Common myeloid progenitor, CD34-positive (primary cell): ENCODE measurements around the gene CCDC69.

Experiments
- CTCF ChIA-PET: fragments of 350-600 bp; sonication (Branson Sonifier 250); formaldehyde crosslinking; loops from one replicate; lab custom pipeline; 2021; ENCODE audit warnings: antibody characterized with exemption; lab: Charles Lee
- POLR2A ChIA-PET: fragments of 350-600 bp; sonication (Branson Sonifier 250); formaldehyde crosslinking; loops from one replicate; lab custom pipeline; 2021; ENCODE audit warnings: antibody characterized with exemption; lab: Charles Lee
- DNase-seq, 3 donors: peaks; one replicate each; pipeline versions ENCODE4 v3.0.0 to v3.0.0-alpha.2; 2013
- H3K27ac ChIP-seq, 2 experiments: 1 replicate in 1 of 2; 2 replicates in 1 of 2; pipeline ENCODE4 v1.7.0; 2013; ENCODE audit warnings: inconsistent platforms in 2 of 2, low read length in 2 of 2, mild to moderate bottlenecking in 2 of 2, low read depth in 1 of 2, moderate library complexity in 1 of 2; ENCODE audit not compliant: severe bottlenecking in 2 of 2, insufficient read depth in 1 of 2, poor library complexity in 1 of 2
- H3K27me3 ChIP-seq, 5 experiments: replicated peaks in 2 of 5; 1 replicate in 3 of 5; 2 replicates in 2 of 5; pipeline versions ENCODE4 v1.6.1 to v1.7.0; 2013; ENCODE audit warnings: low read length in 4 of 5, mild to moderate bottlenecking in 2 of 5, moderate library complexity in 2 of 5, inconsistent platforms in 1 of 5; ENCODE audit not compliant: insufficient read depth in 5 of 5, control insufficient read depth in 4 of 5
- H3K36me3 ChIP-seq, 4 experiments: 1 replicate in 2 of 4; 2 replicates in 2 of 4; pipeline versions ENCODE4 v1.6.1 to v1.7.0; 2013; ENCODE audit warnings: low read length in 3 of 4, control low read depth in 1 of 4, mild to moderate bottlenecking in 1 of 4; ENCODE audit not compliant: control insufficient read depth in 4 of 4, insufficient read depth in 4 of 4
- H3K4me1 ChIP-seq, 4 experiments: 1 replicate in 3 of 4; 2 replicates in 1 of 4; pipeline versions ENCODE4 v1.6.1 to v1.7.1; 2013; ENCODE audit warnings: low read length in 3 of 4, mild to moderate bottlenecking in 3 of 4, control low read depth in 1 of 4, inconsistent platforms in 1 of 4, moderate library complexity in 1 of 4; ENCODE audit not compliant: control insufficient read depth in 4 of 4, insufficient read depth in 4 of 4; ENCODE audit errors: control extremely low read depth in 1 of 4
- H3K4me3 ChIP-seq, 7 experiments: 1 replicate in 4 of 7; 2 replicates in 3 of 7; pipeline versions ENCODE4 v1.5.1 to v1.7.0; 2013; ENCODE audit warnings: mild to moderate bottlenecking in 7 of 7, low read length in 6 of 7, moderate library complexity in 6 of 7, inconsistent platforms in 2 of 7, low read depth in 2 of 7, control low read depth in 1 of 7; ENCODE audit not compliant: insufficient read depth in 4 of 7, control insufficient read depth in 1 of 7; ENCODE audit errors: extremely low read depth in 1 of 7
- H3K9me3 ChIP-seq, 5 experiments: 1 replicate in 4 of 5; 2 replicates in 1 of 5; pipeline versions ENCODE4 v1.6.1 to v1.7.1; 2013; ENCODE audit warnings: low read length in 4 of 5, mild to moderate bottlenecking in 2 of 5, inconsistent platforms in 1 of 5, low read depth in 1 of 5, moderate library complexity in 1 of 5; ENCODE audit not compliant: control insufficient read depth in 4 of 5, insufficient read depth in 2 of 5; ENCODE audit errors: control extremely low read depth in 1 of 5
- WGBS: methylation state at CpG from one replicate; pipeline ENCODE4 v1.1.5; 2013; ENCODE audit not compliant: insufficient coverage; 5-methylcytosine and 5-hydroxymethylcytosine counted together

CCDC69 gene

GRCh38 chr5:151253605-151253950 lies 29.7 kb upstream of the CCDC69 start:
- ChIA-PET CTCF (interaction anchor here (0.7 to 4.6 kb wide), 3 partner anchors 14 to 30 kb away, joined by 3 to 22 read pairs (median 4); partner anchors contain the start of gene CCDC69), POLR2A (no interaction called here)

GRCh38 chr5:151252762-151253604 lies 29.1 kb upstream of the CCDC69 start, which contains the start of gene GM2A:
Gene GM2A, plus strand, starts transcription at chr5:151253185. Its CDS starts 32 bp downstream, at chr5:151253217.
- Histone ChIP-seq H3K4me3 (peak within 1 kb of the TSS; percentile 78 to 94 (median 86)), H3K4me1 (peaks cover 10 to 53% (median 27%) of the 10 kb centered on the region in 4 experiments), H3K27me3 (no peaks in the 10 kb centered on the region), H3K27ac (peak within 1 kb of the TSS in 1 of 2 experiments; percentile 80), H3K36me3 (no peaks in the 10 kb centered on the region), H3K9me3 (no peaks in the 10 kb centered on the region)
- CTCF ChIA-PET: interaction anchor here (0.7 to 4.6 kb wide), 7 partner anchors 13 to 205 kb away, joined by 3 to 22 read pairs (median 4); partner anchors contain the start of gene CCDC69
- POLR2A ChIA-PET: interaction anchor here (0.7 to 1.1 kb wide), 4 partner anchors 11 to 172 kb away, joined by 3 to 4 read pairs (median 3); partner anchors contain the start of gene TNIP1
- DNase-seq: peak; percentile 99
- under 1% methylated on average over 45 of the region's 52 CpGs for WGBS

More at GRCh38 chr5:151253605-151253950, 29.7 kb upstream of the CCDC69 start:
- Histone ChIP-seq H3K4me1 (peaks cover 10 to 59% (median 30%) of the 10 kb centered on the region in 4 experiments), H3K4me3 (peak overlapping the region; percentile 78 to 94 (median 86)), H3K36me3 (no peaks in the 10 kb centered on the region), H3K27ac (peak overlapping the region in 1 of 2 experiments; percentile 75), H3K9me3 (no peaks in the 10 kb centered on the region), H3K27me3 (no peaks in the 10 kb centered on the region)
- 13% methylated on average over 4 of the region's 5 CpGs for WGBS
- DNase-seq: no peak

GRCh38 chr5:151251621-151252020 lies 27.7 kb upstream of the CCDC69 start:
- CTCF ChIA-PET: interaction anchor here (0.9 to 4.6 kb wide), 3 partner anchors 12 to 200 kb away, joined by 3 to 22 read pairs (median 3); no protein-coding TSS in a partner anchor
- DNase-seq: no peak
- WGBS: no CpG with 5 or more reads among the region's 4 CpGs
- peaks cover 10 to 46% (median 27%) of the 10 kb centered on the region in 4 experiments for H3K4me1 ChIP-seq
- no peak overlapping the region for H3K27ac ChIP-seq
- H3K36me3 ChIP-seq: no peaks in the 10 kb centered on the region
- POLR2A ChIA-PET: no interaction called here
- H3K27me3 ChIP-seq: no peaks in the 10 kb centered on the region
- no peaks in the 10 kb centered on the region for H3K9me3 ChIP-seq
- H3K4me3 ChIP-seq: peak overlapping the region in 4 of 7 experiments; percentile 65 to 77 (median 72)

GRCh38 chr5:151251001-151251551 lies 27.2 kb upstream of the CCDC69 start:
- H3K36me3 ChIP-seq: no peaks in the 10 kb centered on the region
- peaks cover 10 to 42% (median 26%) of the 10 kb centered on the region in 4 experiments for H3K4me1 ChIP-seq
- no peak overlapping the region for H3K4me3 ChIP-seq
- POLR2A ChIA-PET: no interaction called here
- H3K9me3 ChIP-seq: no peaks in the 10 kb centered on the region
- H3K27me3 ChIP-seq: no peaks in the 10 kb centered on the region
- no peak overlapping the region for H3K27ac ChIP-seq
- 100% methylated on average over 2 of the region's 5 CpGs for WGBS
- peak in 1 of 3 donors; percentile 11 for DNase-seq
- CTCF ChIA-PET: interaction anchor here (0.9 to 4.6 kb wide), 4 partner anchors 11 to 200 kb away, joined by 3 to 22 read pairs (median 3); no protein-coding TSS in a partner anchor

DNA sequence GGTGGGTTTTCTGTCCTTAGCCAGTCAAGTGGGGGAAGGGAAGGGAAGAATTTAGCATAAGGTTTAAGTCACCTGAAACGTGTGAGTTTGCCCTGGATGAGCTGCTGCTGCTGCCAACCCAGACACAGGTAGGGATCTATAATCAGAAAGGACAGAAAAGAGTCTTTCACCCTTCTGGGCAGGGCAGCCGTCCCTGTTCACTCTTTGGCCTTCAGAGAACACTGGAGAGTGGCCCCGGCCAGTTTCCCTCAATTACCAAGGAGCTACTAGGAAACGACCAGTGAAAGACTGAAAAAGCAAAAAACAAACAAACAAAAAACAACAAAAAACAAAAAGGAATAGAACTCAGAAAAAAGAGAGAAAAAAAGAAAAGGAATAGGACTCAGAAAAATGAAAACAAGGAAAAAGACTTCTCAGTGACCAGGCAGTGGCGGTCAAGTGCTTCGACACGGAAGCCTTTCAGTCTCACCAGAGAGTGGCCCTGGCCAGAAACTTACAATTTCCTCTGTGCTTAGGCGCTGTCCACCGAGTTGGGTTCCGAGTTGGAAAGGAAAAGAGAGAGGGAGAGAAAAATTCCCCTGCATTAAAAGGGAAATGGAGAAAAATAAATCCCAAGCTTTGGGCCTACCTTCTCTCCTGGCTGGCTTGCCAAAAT lies 26.6 kb upstream of the CCDC69 start:
- H3K9me3 ChIP-seq: no peaks in the 10 kb centered on the region
- WGBS: 97% methylated on average over 7 of the region's 10 CpGs
- H3K27me3 ChIP-seq: no peaks in the 10 kb centered on the region
- no peaks in the 10 kb centered on the region for H3K36me3 ChIP-seq
- no peak overlapping the region for H3K4me3 ChIP-seq
- no peak for DNase-seq
- peaks cover 10 to 36% (median 21%) of the 10 kb centered on the region in 4 experiments for H3K4me1 ChIP-seq
- no peak overlapping the region for H3K27ac ChIP-seq
- ChIA-PET CTCF (interaction anchor here (0.7 to 4.6 kb wide), 4 partner anchors 11 to 219 kb away, joined by 3 to 22 read pairs (median 4); no protein-coding TSS in a partner anchor), POLR2A (no interaction called here)

DNA sequence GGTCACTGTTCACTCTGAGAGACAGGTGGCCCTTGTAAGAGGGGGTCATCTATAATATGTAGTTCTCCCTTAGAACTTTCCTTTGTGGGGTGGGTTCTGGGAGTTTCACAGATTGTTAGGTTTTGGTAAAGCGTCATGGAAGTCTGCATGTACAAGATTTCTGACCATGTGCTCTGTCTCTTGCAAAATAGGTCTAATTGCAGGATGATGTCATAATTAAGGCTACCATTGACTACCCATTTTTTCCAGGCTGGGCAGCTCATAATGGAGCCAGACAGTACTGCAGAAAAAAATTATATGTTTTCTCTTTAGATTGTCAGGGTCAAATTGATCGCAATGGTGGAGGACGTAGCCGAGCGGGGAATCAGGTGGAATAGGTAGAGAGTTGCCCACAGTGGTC lies 25.4 kb upstream of the CCDC69 start:
- Histone ChIP-seq H3K27ac (no peak overlapping the region), H3K4me3 (no peak overlapping the region), H3K4me1 (peaks cover 8 to 26% (median 19%) of the 10 kb centered on the region in 4 experiments), H3K36me3 (no peaks in the 10 kb centered on the region), H3K9me3 (no peaks in the 10 kb centered on the region), H3K27me3 (no peaks in the 10 kb centered on the region)
- 92% methylated on average over 5 of the region's 5 CpGs for WGBS
- POLR2A ChIA-PET: no interaction called here
- CTCF ChIA-PET: interaction anchor here (1.1 to 4.6 kb wide), 4 partner anchors 9 to 194 kb away, joined by 3 to 22 read pairs (median 4); no protein-coding TSS in a partner anchor
- DNase-seq: no peak
